ENCODE data around the gene ZIC5.

The ZIC5 gene

DNA sequence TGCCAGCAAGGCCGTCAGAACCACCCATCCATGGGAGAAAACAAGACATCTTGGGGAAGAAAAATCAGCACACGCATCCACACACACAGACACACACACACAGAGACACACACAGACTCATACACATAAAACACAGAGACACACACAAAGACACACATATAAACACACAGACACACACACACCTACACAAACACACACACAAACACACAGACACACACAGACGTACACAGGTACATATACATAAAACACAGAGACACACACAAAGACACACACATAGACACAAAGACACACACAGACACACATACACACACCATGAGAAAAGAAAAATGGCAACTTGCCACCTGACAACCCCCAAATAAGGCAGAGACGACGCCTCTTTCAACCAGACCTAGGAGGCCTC, 40.6 kb downstream of the ZIC5 start:
- DNase-seq: no peak

DNA sequence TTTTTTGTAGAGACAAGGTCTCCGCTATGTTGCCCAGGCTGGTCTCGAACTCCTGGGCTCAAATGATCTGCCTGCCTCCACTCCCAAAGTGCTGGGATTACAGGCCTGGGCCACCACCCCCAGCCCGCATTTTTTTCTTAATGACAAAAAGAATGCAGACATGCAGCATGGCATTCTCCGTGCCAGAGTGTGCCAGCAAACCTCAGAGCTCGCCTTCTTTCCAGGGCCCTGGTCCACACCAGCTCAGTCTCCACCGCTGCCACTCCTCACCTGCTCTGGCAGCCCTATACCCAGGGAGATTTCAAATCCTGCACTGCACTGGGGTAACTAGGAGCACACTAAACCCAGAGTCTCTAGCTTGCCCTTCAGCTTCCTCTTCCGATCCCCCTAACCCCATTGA, 41.7 kb downstream of the ZIC5 start:
- no peak for DNase-seq

GRCh38 chr13:99926014-99926731, 45.4 kb downstream of the ZIC5 start:
- DNase-seq: no peak

DNA sequence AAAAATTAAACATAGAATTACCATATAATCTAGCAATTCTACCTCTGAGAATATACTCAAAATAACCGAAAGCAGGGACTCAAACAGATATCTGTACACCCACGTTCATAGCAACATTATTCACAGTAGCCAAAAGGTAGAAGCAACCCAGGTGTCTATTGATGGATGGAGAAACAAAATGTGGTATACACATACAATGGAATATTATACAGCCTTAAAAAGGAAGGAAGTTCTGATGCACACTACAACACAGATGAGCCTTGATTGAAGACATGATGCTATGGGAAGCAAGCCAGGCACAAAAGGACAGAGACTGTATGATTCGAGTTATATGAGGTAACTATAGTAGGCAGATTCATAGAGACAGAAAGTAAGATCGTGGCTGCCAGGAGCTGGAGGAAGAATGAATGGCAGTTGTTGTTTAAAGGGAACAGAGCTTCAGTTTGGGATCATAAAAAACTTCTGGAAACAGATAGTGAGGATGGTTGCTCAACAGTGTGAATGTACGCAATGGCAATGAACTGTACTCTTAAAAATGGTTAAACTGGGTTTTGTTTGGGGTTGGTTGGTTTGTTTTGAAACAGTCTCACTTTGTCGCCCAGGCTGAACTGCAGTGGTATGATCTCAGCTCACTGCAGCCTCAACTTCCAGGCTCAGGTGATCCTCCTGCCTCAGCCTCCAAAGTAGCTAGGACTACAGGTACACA, 47.5 kb downstream of the ZIC5 start:
- DNase-seq: no peak

DNA sequence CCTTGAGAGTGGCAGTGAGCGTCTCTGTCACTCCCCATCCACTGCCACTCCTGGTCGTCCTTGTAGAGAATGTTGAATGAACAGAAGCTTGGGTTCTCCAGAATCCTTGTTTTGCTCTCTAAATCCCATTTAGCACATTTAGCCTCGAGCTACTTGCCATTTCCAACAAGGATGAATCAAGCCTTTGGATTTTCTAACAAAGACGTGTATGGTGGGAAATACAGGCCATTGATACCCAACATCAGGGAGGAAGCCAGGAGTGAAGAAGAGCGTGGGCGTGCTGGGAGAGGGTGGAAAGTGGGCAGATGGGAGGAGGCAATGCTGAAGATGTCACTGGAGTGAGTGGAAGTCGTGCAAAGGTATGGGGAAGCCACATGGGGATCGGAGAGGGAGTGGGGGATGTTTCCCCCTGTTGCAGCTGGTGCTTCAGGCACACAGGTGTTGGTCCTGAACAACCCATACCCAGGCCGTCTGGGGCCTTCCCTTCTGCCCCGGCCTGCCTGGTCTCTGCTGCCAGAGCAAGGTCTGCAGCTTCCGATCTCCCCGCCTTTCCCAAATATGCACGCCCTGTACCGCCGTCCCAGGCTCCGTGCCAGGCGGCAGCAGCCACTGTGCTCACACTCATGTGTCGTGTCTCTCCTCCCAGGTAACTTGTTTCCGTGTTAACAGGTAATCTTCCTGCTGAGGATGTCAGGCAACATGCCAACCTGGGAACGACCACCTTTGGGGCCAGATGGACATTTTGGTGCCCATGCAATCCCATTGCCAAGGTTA, 48.7 kb downstream of the ZIC5 start:
- no peak for DNase-seq

DNA sequence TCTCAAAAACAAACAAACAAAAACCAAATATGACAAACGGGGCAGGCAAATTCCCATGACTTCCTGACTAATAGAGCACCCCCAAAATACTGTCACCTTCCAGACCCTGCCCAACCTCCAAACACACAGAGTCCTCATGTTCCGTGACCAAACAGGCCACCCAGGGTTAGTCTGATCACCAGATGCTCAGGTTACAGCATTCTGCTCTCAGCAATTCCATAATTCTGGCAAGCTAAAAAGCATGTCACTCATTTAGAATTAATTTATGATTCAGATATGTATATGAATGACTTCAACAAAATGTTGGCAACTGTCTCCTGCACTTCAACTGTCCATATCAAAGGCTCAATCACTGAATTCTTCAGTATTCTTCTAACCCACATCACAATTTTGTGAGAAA, 52.4 kb downstream of the ZIC5 start:
- no peak for DNase-seq

- DNase-seq: no peak
These were observed 55.0 kb downstream of the ZIC5 start for GRCh38 chr13:99916366-99917103.

DNA sequence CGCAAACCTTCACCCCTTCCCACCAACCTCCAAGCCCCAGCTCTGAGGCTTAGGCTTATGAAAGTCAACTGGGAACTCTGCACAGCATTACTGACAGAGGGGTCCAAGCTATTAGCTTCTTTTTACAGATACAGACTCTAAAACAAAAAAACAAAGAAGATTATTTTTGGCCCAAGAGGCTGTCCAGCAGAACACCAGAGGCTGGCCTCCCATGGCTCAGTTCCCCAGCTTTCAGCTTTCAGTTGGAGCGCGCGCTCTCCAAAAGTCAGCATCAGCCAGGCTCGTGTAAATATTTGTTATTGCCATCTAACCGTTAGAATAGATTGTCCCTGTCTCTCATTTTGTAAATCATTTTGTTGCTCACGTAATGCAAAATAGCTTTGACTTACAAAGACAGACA, 58.4 kb downstream of the ZIC5 start:
- DNase-seq: no peak

Measured in NCI-H2227 treated with DMSO at 0.1 percent for 48 hours (cell line).